Measurements from ENCODE around the gene YDJC. TPM values are rescaled to one million over a fixed set of nuclear protein-coding genes. Genes with fewer than 3 reads are reported as not detected.

YDJC gene
- total and polyA plus RNA-seq, 2 of the 13 experiments (the other 11 are each of a cell fraction or from before 2014, with no cell fraction given): 15.3 to 32.0 TPM

DNA sequence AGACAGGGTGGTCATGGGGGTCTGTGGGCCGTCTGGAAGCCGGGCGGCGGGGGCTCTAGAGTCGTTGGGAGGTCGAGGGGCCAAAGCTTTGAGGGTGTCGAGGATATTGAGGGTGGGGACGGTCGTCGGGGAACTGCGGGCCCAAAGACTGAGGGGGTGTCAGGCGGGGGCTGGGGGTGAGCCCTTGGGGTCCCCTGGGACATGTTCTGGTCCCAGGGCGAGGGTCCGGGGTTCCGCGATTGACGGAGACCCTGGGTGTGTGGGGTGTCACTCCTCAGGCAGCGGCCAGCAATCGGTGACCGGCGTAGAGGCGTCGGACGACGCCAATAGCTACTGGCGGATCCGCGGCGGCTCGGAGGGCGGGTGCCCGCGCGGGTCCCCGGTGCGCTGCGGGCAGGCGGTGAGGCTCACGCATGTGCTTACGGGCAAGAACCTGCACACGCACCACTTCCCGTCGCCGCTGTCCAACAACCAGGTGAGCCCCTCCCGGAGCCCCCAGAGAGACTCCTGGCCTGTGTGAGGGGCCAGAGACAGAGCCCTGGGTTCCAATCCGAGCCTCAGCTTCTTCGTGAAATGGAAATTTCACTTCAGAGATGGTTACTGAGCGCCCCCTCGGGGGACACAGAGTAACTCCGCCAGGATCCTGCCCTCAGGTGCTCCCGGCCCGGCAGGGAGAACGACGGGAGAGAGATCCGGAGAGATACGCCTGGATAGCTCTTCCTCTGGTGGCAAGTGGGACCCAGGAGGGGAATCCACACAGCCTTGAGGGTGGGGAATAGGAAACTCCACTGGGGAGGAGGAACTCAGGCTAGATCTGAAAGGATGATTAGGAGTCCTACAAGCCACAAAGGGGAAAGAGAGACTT lies 13.0 kb upstream of the YDJC start (continued):
- TF ChIP-seq SAFB2 (CRISPR knock-in tag; IDR thresholded peaks at IDR 0.05; ENCODE audit: borderline replicate concordance, low read depth) (peak; percentile 58; the same call in 1 of the 2 replicates), ZBTB7A (CRISPR knock-in tag; IDR thresholded peaks at IDR 0.05) (no peak), RXRB (CRISPR knock-in tag; IDR thresholded peaks at IDR 0.05; ENCODE audit: borderline replicate concordance) (peak; percentile 51; the same call in 1 of the 2 replicates), NAIF1 (CRISPR knock-in tag; IDR thresholded peaks at IDR 0.05; ENCODE audit: borderline replicate concordance) (0 out of 2 replicates have a peak, but pooled peaks have one; percentile 32), NFKB2 (CRISPR knock-in tag; IDR thresholded peaks at IDR 0.05; ENCODE audit: borderline replicate concordance) (peak; percentile 40; the same call in 1 of the 2 replicates), RNF2 (conservative IDR thresholded peaks at IDR 0.05; ENCODE audit: low read depth) (peak; percentile 60; the same call in 1 of the 2 replicates)
- TF ChIP-seq, protein P1, sequence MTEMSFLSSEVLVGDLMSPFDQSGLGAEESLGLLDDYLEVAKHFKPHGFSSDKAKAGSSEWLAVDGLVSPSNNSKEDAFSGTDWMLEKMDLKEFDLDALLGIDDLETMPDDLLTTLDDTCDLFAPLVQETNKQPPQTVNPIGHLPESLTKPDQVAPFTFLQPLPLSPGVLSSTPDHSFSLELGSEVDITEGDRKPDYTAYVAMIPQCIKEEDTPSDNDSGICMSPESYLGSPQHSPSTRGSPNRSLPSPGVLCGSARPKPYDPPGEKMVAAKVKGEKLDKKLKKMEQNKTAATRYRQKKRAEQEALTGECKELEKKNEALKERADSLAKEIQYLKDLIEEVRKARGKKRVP (CRISPR knock-in tag; IDR thresholded peaks at IDR 0.05): no peak

GRCh38 chr22:21641789-21642583 lies 12.2 kb upstream of the YDJC start, which contains the start of gene SDF2L1:
SDF2L1 (plus strand) TSS chr22:21642302; CDS start chr22:21642337, 35 bp downstream.
- Histone ChIP-seq H3K4me2 (ENCODE audit: low read depth, low read length) (peak within 1 kb of the TSS; percentile 96), H3K4me3 (replicated peaks in 1 of 3; ENCODE audit: insufficient read depth in 1 of 3, low read depth in 2 of 3, low read length in 3 of 3) (peak within 1 kb of the TSS; percentile 66 to 87 (median 85)), H3K36me3 (replicated peaks in 1 of 2; ENCODE audit: control insufficient read depth in 1 of 2, insufficient read depth in 2 of 2, low read length in 2 of 2) (peaks cover 0 to 13% of the 10 kb centered on the region in 2 experiments; a peak in 2 of 5 replicates), H3K4me1 (ENCODE audit: insufficient read depth, low read length) (peaks cover 61% of the 10 kb centered on the region), H4K20me1 (ENCODE audit: insufficient read depth, low read length) (no peaks in the 10 kb centered on the region), H3K27ac (ENCODE audit: extremely low read length, insufficient read depth, low read length) (peak within 1 kb of the TSS; percentile 86), H3K9ac (ENCODE audit: insufficient read depth, low read depth, low read length) (peak within 1 kb of the TSS; percentile 85), H3K9me3 (ENCODE audit: low read length) (no peaks in the 10 kb centered on the region), H3K79me2 (ENCODE audit: insufficient read depth, low read length) (peaks cover 10% of the 10 kb centered on the region), H3K27me3 (ENCODE audit: control insufficient read depth in 1 of 2, insufficient read depth in 2 of 2, low read length in 2 of 2) (no peaks in the 10 kb centered on the region), H2AFZ (ENCODE audit: low read length) (no peak within 1 kb of the TSS)
- BruUV-seq (replicated peaks): no TSS peak
- peak; percentile 97 for DNase-seq (ENCODE audit: low spot score)
- in situ Hi-C loops (cut with HindIII; ENCODE audit: extremely low pct_ligation_motif_present, low pct_unique_long_range_greater_than_20kb): no loop called here
- CTCF ChIA-PET (ENCODE audit: low intra/inter-chr PET ratio, low total read pairs): interaction anchor here (1.6 to 3.0 kb wide), 3 partner anchors 13 to 48 kb away, joined by 3 to 16 read pairs (median 11); partner anchors contain the start of gene YDJC
- FAIRE-seq: peak; percentile 90
- 0% methylated on average over 7 of the region's 76 CpGs for WGBS (ENCODE audit: low lambda C conversion rate)
- intact Hi-C loops (cut with micrococcal nuclease; ENCODE audit: unreplicated experiment): loop anchor here (2.0 to 5.0 kb wide), 2 partner anchors 17 to 50 kb away; no protein-coding TSS in a partner anchor
- ATAC-seq: peak; percentile 91
- POLR2A ChIA-PET: interaction anchor here (0.6 to 3.3 kb wide), 15 partner anchors 8 to 685 kb away, joined by 3 to 58 read pairs (median 4); partner anchors contain the start of genes CCDC116, PPIL2 and YDJC
- TF ChIP-seq ZBED4 (CRISPR knock-in tag; IDR thresholded peaks at IDR 0.05; ENCODE audit: borderline replicate concordance) (peak; percentile 99), MTF1 (CRISPR knock-in tag; IDR thresholded peaks at IDR 0.05) (no peak)
